Peyer's patch (tissue), 4 donors: ENCODE data around the gene ECHS1. TPM values are rescaled to one million over a fixed set of nuclear protein-coding genes. Genes with fewer than 3 reads are reported as not detected.

Experiments used
- DNase-seq, 3 donors: peaks; one replicate each; pipeline ENCODE4 v3.0.0-alpha.2; 2017 to 2019
- H3K27ac ChIP-seq, 4 donors: fragments of 200-600 bp; sonication (generic); one replicate each; pipeline ENCODE4 v1.5.1; 2016 to 2019
- H3K27me3 ChIP-seq, 2 donors: fragments of 200-600 bp; sonication (generic); one replicate each; pipeline ENCODE4 v1.5.1; 2019
- H3K36me3 ChIP-seq, 3 donors: fragments of 200-600 bp; sonication (generic); one replicate each; pipeline ENCODE4 v1.5.1; 2016 to 2019
- H3K4me1 ChIP-seq, 4 donors: fragments of 200-600 bp; sonication (generic); one replicate each; pipeline ENCODE4 v1.5.1; 2016 to 2019
- H3K4me3 ChIP-seq, 4 donors: fragments of 200-600 bp; sonication (generic); 1 replicate in 3 of 4; 2 replicates in 1 of 4; pipeline ENCODE4 v1.5.1; 2016 to 2019; ENCODE audit warnings: mild to moderate bottlenecking in 1 of 4
- H3K9me3 ChIP-seq, 4 donors: fragments of 200-600 bp; sonication (generic); one replicate each; pipeline ENCODE4 v1.5.1; 2016 to 2019; ENCODE audit warnings: mild to moderate bottlenecking in 1 of 4
- POLR2A ChIP-seq, 2 donors: fragments of 450-650 bp; IDR thresholded peaks; one replicate each; pipeline ENCODE4 v1.5.1; 2017; ENCODE audit warnings: antibody characterized with exemption in 2 of 2, mild to moderate bottlenecking in 2 of 2, moderate library complexity in 2 of 2
- small RNA-seq, 2 donors: library from RNA; depleted of rRNA; stranded (forward); fragments of <200 nt; gene quantifications; one replicate each; pipeline ENCODE3, GENCODE V24; 2016
- total RNA-seq, 4 donors: library from RNA; depleted of rRNA; stranded (reverse); fragments of >200 nt; gene quantifications; one replicate each; pipeline ENCODE4 v1.1.0, GENCODE V29; 2016
- TF ChIP-seq, protein P1 (sequence below), 6 experiments: fragments of 450-650 bp in 4 of 6; fragments of 200-600 bp in 2 of 6; sonication (generic) in 1 of 6; IDR thresholded peaks; one replicate each; pipeline ENCODE4 v1.5.1; 2017 to 2019; ENCODE audit warnings: antibody characterized with exemption in 6 of 6, mild to moderate bottlenecking in 3 of 6, moderate library complexity in 1 of 6

ECHS1 gene
- total RNA-seq, 4 donors from 2014 or later = 87.5 to 211 (median 172) TPM

DNA sequence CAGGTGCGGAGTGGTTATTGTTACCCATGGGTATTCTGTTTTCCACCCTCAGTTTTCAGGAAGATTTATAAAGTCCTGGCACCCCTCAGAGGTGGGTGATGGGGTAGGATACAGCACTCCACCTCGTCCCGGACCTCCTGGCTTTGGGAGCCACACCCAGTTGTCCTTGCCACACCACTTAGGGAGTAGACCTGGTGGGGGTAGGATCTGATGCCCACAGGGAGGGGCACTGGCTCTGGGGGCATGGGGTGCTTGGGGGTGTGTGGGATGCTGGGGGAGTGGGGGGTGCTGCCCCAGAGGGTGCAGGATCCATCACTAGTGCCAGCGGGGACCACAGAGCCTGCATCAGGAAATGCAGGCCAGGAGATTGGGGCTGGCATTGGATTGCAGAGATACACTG, 60.0 kb downstream of the ECHS1 start:
- TF ChIP-seq, protein P1, sequence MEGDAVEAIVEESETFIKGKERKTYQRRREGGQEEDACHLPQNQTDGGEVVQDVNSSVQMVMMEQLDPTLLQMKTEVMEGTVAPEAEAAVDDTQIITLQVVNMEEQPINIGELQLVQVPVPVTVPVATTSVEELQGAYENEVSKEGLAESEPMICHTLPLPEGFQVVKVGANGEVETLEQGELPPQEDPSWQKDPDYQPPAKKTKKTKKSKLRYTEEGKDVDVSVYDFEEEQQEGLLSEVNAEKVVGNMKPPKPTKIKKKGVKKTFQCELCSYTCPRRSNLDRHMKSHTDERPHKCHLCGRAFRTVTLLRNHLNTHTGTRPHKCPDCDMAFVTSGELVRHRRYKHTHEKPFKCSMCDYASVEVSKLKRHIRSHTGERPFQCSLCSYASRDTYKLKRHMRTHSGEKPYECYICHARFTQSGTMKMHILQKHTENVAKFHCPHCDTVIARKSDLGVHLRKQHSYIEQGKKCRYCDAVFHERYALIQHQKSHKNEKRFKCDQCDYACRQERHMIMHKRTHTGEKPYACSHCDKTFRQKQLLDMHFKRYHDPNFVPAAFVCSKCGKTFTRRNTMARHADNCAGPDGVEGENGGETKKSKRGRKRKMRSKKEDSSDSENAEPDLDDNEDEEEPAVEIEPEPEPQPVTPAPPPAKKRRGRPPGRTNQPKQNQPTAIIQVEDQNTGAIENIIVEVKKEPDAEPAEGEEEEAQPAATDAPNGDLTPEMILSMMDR (IDR thresholded peaks at IDR 0.05) = no peak
- no peak for TF ChIP-seq POLR2A (IDR thresholded peaks at IDR 0.05)
- Histone ChIP-seq H3K9me3 (no peaks in the 10 kb centered on the region), H3K4me3 (no peak overlapping the region), H3K36me3 (peaks cover 0 to 35% (median 0%) of the 10 kb centered on the region in 3 donors), H3K27me3 (no peaks in the 10 kb centered on the region), H3K27ac (no peak overlapping the region), H3K4me1 (peaks cover 0 to 11% (median 0%) of the 10 kb centered on the region in 4 donors)
- DNase-seq = no peak

GRCh38 chr10:133312769-133313145, 60.4 kb downstream of the ECHS1 start:
- DNase-seq = no peak
- no peaks in the 10 kb centered on the region for H3K27me3 ChIP-seq

More at GRCh38 chr10:133312769-133313145, 60.4 kb downstream of the ECHS1 start:
- peaks cover 0 to 35% (median 0%) of the 10 kb centered on the region in 3 donors for H3K36me3 ChIP-seq
- peaks cover 0 to 11% (median 0%) of the 10 kb centered on the region in 4 donors for H3K4me1 ChIP-seq
- no peak overlapping the region for H3K27ac ChIP-seq
- no peak overlapping the region for H3K4me3 ChIP-seq
- TF ChIP-seq, protein P1 (IDR thresholded peaks at IDR 0.05) = no peak
- TF ChIP-seq POLR2A (IDR thresholded peaks at IDR 0.05) = no peak
- no peaks in the 10 kb centered on the region for H3K9me3 ChIP-seq

Small RNA genes lying within 50 kb of the gene (small RNA-seq; reads per million reads assigned to genes)
- gene AL360181.4 (0 reads per million in 2 donors), gene BANF1P2 (0 reads per million in 2 donors), gene MIR3944 (0.18 to 0.57 reads per million in 2 donors)

Other genes starting within 250 kb of the ECHS1 start
- gene KNDC1, start 213.1 kb downstream of the ECHS1 start, total RNA-seq = 1 to 10 TPM in 1 of 4 donors, under 1 TPM in 1, not detected in 2; 0.27 to 1.7 TPM
- not detected for gene UTF1, start 143.1 kb downstream of the ECHS1 start, total RNA-seq
- under 1 TPM in 1 of 4 donors, not detected in 3; 0.54 TPM for gene VENTX, start 135.5 kb downstream of the ECHS1 start, total RNA-seq
- gene ADAM8, start 96.5 kb downstream of the ECHS1 start, total RNA-seq = 10 to 100 TPM in 1 of 4 donors, 1 to 10 TPM in 3; 5.4 to 12.4 (median 6.4) TPM
- 10 to 100 TPM; 40.1 to 85.0 (median 67.8) TPM for gene TUBGCP2, start 64.5 kb downstream of the ECHS1 start, total RNA-seq
- gene ZNF511, start 64.4 kb downstream of the ECHS1 start, total RNA-seq = 10 to 100 TPM; 25.7 to 42.9 (median 30.5) TPM
- 1 to 10 TPM in 2 of 4 donors, under 1 TPM in 1, not detected in 1; 0.88 to 1.6 (median 1.5) TPM for gene CALY, start 36.5 kb downstream of the ECHS1 start, total RNA-seq
- 1,000 to 10,000 TPM in 3 of 4 donors, 10 to 100 TPM in 1; 52.8 to 2,204 (median 1,384) TPM for gene PRAP1, start 26.0 kb downstream of the ECHS1 start, total RNA-seq
- gene FUOM, start 15.3 kb downstream of the ECHS1 start, total RNA-seq = 100 to 1,000 TPM in 3 of 4 donors, 10 to 100 TPM in 1; 88.3 to 214 (median 163) TPM
- gene PAOX, start 5.9 kb upstream of the ECHS1 start, total RNA-seq = 10 to 100 TPM; 19.8 to 53.7 (median 36.9) TPM
- 100 to 1,000 TPM in 3 of 4 donors, 10 to 100 TPM in 1; 44.7 to 110 (median 103) TPM for gene MTG1, start 20.8 kb upstream of the ECHS1 start, total RNA-seq
- gene SPRN, start 51.3 kb upstream of the ECHS1 start, total RNA-seq = under 1 TPM in 1 of 4 donors, not detected in 3; 0.47 TPM
- 10 to 100 TPM in 2 of 4 donors, 1 to 10 TPM in 2; 1.9 to 14.6 (median 8.7) TPM for gene SCART1, start 80.6 kb upstream of the ECHS1 start, total RNA-seq
- 10 to 100 TPM in 1 of 4 donors, 1 to 10 TPM in 2, not detected in 1; 2.3 to 13.2 (median 5.6) TPM for gene CYP2E1, start 154.0 kb upstream of the ECHS1 start, total RNA-seq
- 1 to 10 TPM in 1 of 4 donors, not detected in 3; 7.5 TPM for gene SYCE1, start 192.2 kb upstream of the ECHS1 start, total RNA-seq